Nephron (organoid): ENCODE data around the gene TRAPPC11.

ENCODE experiments used
- H3K27ac Mint-ChIP-seq, 3 experiments: 2 replicates each; pipeline ENCODE4 v1.8.0; 2020; ENCODE audit warnings: mixed read lengths in 3 of 3, mild to moderate bottlenecking in 2 of 3, moderate library complexity in 1 of 3
- H3K27me3 Mint-ChIP-seq: 2 replicates; pipeline ENCODE4 v1.8.0; 2021; ENCODE audit warnings: low read depth, mild to moderate bottlenecking, moderate library complexity, mixed read lengths
- H3K36me3 Mint-ChIP-seq: 2 replicates; pipeline ENCODE4 v1.8.0; 2020; ENCODE audit warnings: low read depth, mixed read lengths
- H3K4me1 Mint-ChIP-seq: 2 replicates; pipeline ENCODE4 v1.8.0; 2020; ENCODE audit warnings: mixed read lengths
- H3K4me3 Mint-ChIP-seq, 3 experiments: 2 replicates each; pipeline ENCODE4 v1.8.0; 2020; ENCODE audit warnings: mild to moderate bottlenecking in 3 of 3, mixed read lengths in 3 of 3, moderate library complexity in 2 of 3
- H3K9me3 Mint-ChIP-seq: 2 replicates; pipeline ENCODE4 v1.8.0; 2020; ENCODE audit warnings: mixed read lengths
- CTCF ChIP-seq, 3 experiments: fragments of 200-600 bp; sonication (generic); IDR thresholded peaks; one replicate each; pipeline ENCODE4 v1.5.0; 2021; ENCODE audit warnings: antibody characterized with exemption in 3 of 3; ENCODE audit not compliant: unreplicated experiment in 3 of 3

TRAPPC11 gene

GRCh38 chr4:183645326-183645725 is 13.8 kb upstream of the TRAPPC11 start:
- Mint-ChIP-seq H3K27me3 (no peaks in the 10 kb centered on the region), H3K36me3 (peaks cover 32% of the 10 kb centered on the region), H3K4me3 (no peak overlapping the region), H3K9me3 (no peaks in the 10 kb centered on the region), H3K27ac (no peak overlapping the region), H3K4me1 (no peaks in the 10 kb centered on the region)
- no peak for TF ChIP-seq CTCF (IDR thresholded peaks at IDR 0.05; ENCODE audit: unreplicated experiment in 3 of 3)

DNA sequence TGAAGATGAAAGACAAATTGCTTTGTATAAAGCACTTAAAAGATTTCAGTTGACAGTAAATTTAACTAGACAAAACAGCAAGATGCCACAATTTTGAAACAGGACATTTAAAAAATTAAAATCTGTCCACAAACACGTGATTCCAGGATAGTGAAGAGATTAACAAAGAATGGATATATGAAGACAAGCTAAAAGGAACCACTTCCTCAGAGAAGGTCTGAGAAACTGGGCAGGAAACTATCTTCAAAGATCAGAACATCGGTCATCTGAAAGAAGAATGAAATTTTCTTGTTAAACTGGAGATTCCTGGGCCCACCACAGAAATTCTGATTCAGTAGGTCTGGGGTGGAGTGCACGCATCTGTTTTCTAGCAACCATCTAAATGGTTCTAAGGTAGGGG is 1.5 kb upstream of the TRAPPC11 start:
- peaks cover 24% of the 10 kb centered on the region for H3K4me1 Mint-ChIP-seq
- TF ChIP-seq CTCF (IDR thresholded peaks at IDR 0.05; ENCODE audit: unreplicated experiment in 3 of 3), result no peak
- H3K9me3 Mint-ChIP-seq, result no peaks in the 10 kb centered on the region
- peaks cover 27% of the 10 kb centered on the region for H3K36me3 Mint-ChIP-seq
- no peaks in the 10 kb centered on the region for H3K27me3 Mint-ChIP-seq
- H3K27ac Mint-ChIP-seq, result peak overlapping the region; percentile 78 to 95 (median 95)
- H3K4me3 Mint-ChIP-seq, result peak overlapping the region; percentile 84 to 99 (median 91)

- Mint-ChIP-seq H3K27ac (peak overlapping the region; percentile 78 to 95 (median 95)), H3K4me1 (peaks cover 24% of the 10 kb centered on the region), H3K9me3 (no peaks in the 10 kb centered on the region), H3K4me3 (peak overlapping the region; percentile 84 to 99 (median 91)), H3K27me3 (no peaks in the 10 kb centered on the region), H3K36me3 (peaks cover 19% of the 10 kb centered on the region)
- no peak for TF ChIP-seq CTCF (IDR thresholded peaks at IDR 0.05; ENCODE audit: unreplicated experiment in 3 of 3)
Measured at GRCh38 chr4:183658362-183659028, 598 bp upstream of the TRAPPC11 start.

GRCh38 chr4:183659872-183660242 is 764 bp downstream of the TRAPPC11 start:
- TF ChIP-seq CTCF (IDR thresholded peaks at IDR 0.05; ENCODE audit: unreplicated experiment in 3 of 3), result no peak
- peak overlapping the region; percentile 84 to 91 (median 90) for H3K4me3 Mint-ChIP-seq
- peak overlapping the region; percentile 78 to 89 (median 85) for H3K27ac Mint-ChIP-seq
- no peaks in the 10 kb centered on the region for H3K9me3 Mint-ChIP-seq
- peaks cover 16% of the 10 kb centered on the region for H3K36me3 Mint-ChIP-seq
- H3K27me3 Mint-ChIP-seq, result no peaks in the 10 kb centered on the region
- peaks cover 24% of the 10 kb centered on the region for H3K4me1 Mint-ChIP-seq

GRCh38 chr4:183666088-183666487 is 7.0 kb downstream of the TRAPPC11 start:
- TF ChIP-seq CTCF (IDR thresholded peaks at IDR 0.05; ENCODE audit: unreplicated experiment in 3 of 3), result no peak
- H3K4me1 Mint-ChIP-seq, result peaks cover under 1% of the 10 kb centered on the region
- H3K36me3 Mint-ChIP-seq, result peaks cover 48% of the 10 kb centered on the region
- H3K9me3 Mint-ChIP-seq, result no peaks in the 10 kb centered on the region
- no peaks in the 10 kb centered on the region for H3K27me3 Mint-ChIP-seq
- H3K4me3 Mint-ChIP-seq, result no peak overlapping the region
- H3K27ac Mint-ChIP-seq, result peak overlapping the region in 2 of 3 experiments; percentile 15 to 45

DNA sequence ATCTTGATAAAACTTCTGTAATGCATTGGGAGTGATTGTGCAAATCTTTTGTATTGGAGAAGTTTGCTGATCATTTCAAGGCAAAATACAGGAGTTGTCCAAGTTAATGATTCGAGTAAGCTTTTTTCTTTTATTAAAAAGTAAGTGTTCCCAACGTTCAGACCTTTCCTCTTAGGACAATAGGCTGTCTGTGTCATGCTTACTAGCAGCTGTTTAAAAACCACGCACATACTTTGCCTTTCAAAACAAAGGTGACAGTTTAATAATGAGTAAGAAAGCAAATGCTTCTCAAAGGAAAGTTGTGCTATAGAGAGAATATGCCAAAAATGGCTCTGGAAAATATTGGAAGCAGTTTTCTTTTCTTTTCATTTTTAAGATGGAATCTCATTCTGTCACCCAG is 11.2 kb downstream of the TRAPPC11 start:
- H3K9me3 Mint-ChIP-seq, result no peaks in the 10 kb centered on the region
- no peak overlapping the region for H3K4me3 Mint-ChIP-seq
- H3K27ac Mint-ChIP-seq, result no peak overlapping the region
- TF ChIP-seq CTCF (IDR thresholded peaks at IDR 0.05; ENCODE audit: unreplicated experiment in 3 of 3), result no peak
- peaks cover 59% of the 10 kb centered on the region for H3K36me3 Mint-ChIP-seq
- H3K4me1 Mint-ChIP-seq, result no peaks in the 10 kb centered on the region
- H3K27me3 Mint-ChIP-seq, result no peaks in the 10 kb centered on the region
